ENCODE results near the gene PSEN1.
A peak's percentile ranks its signal among the peaks of the same experiment; 100 is the strongest.
"Not testable (repeated sequence)": the region's sequence is repeated elsewhere in the genome, so short reads cannot be mapped to it uniquely, and the experiment has no call there.

Gene PSEN1

GRCh38 chr14:73167727-73168126 is 31.4 kb downstream of the PSEN1 start:
- DNase-seq (ENCODE audit: low spot score) = no peak

- DNase-seq (ENCODE audit: low spot score) = no peak
These were observed 32.0 kb downstream of the PSEN1 start for GRCh38 chr14:73168274-73168673.

- no peak for DNase-seq (ENCODE audit: low spot score)
These were observed 32.4 kb downstream of the PSEN1 start for GRCh38 chr14:73168691-73169090.

DNA sequence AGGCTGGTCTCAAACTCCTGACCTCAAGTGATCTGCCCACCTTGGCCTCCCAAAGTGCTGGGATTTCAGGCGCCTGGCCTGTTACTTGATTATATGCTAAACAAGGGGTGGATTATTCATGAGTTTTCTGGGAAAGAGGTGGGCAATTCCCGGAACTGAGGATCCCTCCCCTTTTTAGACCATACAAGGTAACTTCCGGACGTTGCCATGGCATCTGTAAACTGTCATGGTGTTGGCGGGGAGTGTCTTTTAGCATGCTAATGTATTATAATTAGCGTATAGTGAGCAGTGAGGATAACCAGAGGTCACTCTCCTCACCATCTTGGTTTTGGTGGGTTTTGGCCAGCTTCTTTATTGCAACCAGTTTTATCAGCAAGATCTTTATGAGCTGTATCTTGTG is 33.5 kb downstream of the PSEN1 start:
- DNase-seq (ENCODE audit: low spot score) = not testable (repeated sequence)

GRCh38 chr14:73170686-73171085 is 34.4 kb downstream of the PSEN1 start:
- no peak for DNase-seq (ENCODE audit: low spot score)

GRCh38 chr14:73172500-73172899 is 36.2 kb downstream of the PSEN1 start:
- DNase-seq (ENCODE audit: low spot score) = no peak

- peak; percentile 36 for DNase-seq (ENCODE audit: low spot score)
These were observed 36.9 kb downstream of the PSEN1 start for GRCh38 chr14:73173092-73173735.

- no peak for DNase-seq (ENCODE audit: low spot score)
These were observed 40.4 kb downstream of the PSEN1 start for GRCh38 chr14:73176685-73177084.

- DNase-seq (ENCODE audit: low spot score) = peak; percentile 44
These were observed 44.1 kb downstream of the PSEN1 start for GRCh38 chr14:73180385-73180805.

DNA sequence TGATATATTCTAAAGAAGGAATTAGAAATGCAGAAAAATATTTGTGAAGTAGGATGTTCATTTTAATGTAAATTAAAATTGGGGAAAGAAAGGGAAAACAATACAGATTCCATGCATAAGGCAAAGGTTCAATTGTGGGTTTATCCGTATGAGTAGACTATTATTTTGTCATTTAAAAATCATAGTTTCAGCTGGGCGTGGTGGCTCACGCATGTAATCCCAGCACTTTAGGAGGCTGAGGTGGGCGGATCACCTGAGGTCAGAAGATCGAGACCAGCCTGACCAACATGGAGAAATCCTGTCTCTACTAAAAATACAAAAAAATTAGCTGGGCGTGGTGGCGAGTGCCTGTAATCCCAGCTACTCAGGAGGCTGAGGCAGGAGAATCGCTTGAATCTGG is 44.7 kb downstream of the PSEN1 start:
- DNase-seq (ENCODE audit: low spot score) = not testable (repeated sequence)

DNA sequence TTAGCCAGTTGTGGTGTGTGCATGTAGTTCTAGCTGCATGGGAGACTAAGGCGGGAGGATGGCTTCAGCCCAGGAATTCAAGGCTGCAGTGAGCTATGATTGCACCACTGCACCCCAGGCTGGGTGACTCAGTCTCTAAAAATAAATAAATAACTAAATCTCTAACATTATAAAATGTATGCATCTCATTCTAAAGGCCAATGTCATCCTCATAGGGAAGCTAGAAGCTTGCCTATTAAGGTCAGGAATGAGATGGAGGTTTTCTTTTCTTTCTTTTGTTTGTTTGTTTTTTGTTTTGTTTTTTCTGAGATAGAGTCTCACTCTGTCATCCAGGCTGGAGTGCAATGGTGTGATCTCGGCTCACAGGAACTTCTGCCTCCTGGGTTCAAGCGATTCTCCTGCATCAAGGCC is 52.2 kb downstream of the PSEN1 start:
- DNase-seq (ENCODE audit: low spot score) = peak; percentile 33

DNA sequence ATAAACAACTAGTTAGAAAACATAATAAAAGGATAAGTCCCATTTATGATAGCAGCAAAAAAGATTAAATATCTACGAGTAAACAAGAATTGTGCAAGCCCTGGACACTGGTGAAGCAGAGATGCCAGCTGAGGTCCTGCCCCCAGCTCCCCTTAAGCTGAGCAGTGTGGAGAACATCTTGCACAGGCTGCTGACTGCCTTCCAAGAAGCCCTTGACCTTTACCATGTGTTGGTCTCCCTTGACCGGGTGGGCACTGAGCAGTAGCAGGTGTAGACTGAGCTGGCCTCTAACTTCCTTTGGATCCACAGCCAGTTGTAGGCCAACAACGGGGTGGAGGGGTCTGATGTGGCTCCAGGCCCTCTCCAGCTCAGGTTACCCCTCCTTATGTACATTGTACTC is 53.3 kb downstream of the PSEN1 start:
- no peak for DNase-seq (ENCODE audit: low spot score)

- no peak for DNase-seq (ENCODE audit: low spot score)
These were observed 55.1 kb downstream of the PSEN1 start for GRCh38 chr14:73191441-73191840.

DNA sequence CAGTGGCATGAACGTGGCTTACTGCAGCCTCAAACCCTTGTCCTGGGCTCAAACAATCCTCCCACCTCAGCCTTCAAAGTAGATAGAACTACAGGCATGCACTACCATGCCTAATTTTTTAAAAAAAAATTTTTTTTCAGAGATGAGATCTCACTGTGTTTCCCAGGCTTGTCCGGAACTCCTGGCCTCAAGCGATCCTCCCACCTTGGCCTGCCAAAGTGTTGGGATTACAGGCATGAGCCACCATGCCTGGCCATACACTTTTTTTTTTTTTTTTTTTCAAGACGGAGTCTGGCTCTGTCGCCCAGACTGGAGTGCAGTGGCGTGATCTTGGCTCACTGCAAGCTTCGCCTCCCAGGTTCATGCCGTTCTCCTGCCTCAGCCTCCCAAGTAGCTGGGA is 58.0 kb downstream of the PSEN1 start:
- DNase-seq (ENCODE audit: low spot score) = not testable (repeated sequence)

GRCh38 chr14:73198253-73198652 is 61.9 kb downstream of the PSEN1 start:
- DNase-seq (ENCODE audit: low spot score) = no peak

DNA sequence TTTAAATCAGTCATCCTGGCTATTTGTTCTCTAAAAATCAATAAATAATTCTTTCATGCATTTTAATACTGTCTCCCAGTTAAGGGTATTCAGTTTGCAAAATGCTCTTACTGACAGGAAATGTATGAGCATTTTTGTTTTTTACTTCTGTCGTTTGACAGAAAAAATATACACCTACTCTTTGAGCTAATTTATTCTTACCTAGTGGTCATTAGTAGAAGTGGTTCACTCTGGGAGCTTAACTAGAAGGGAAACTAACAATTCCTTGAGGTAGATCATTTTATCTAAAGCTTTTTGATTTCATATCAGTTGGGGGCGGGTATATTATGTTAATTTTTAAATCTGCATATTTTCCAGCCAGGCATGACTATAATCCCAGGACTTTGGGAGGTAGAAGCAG is 67.2 kb downstream of the PSEN1 start:
- DNase-seq (ENCODE audit: low spot score) = no peak

DNA sequence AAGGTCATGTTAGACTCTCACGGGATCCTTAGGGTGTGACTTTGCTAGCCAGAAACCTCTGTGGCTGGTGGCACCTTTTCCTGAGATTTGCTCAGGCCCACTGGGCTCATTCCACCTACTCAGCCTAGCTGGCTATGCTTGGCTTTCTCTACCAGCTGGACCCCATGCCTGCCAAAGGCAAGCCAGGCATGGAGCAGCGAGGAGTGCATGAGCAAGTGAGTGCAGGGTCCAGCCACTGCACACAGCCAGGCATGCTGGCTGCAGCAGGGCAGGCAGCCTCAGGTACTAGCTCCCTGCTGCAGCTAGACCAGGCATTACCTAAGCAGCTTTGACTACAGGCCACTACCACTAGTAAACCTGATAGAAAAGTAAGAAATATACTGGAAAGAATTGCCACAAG is 71.3 kb downstream of the PSEN1 start:
- no peak for DNase-seq (ENCODE audit: low spot score)

- DNase-seq (ENCODE audit: low spot score) = no peak
These were observed 72.1 kb downstream of the PSEN1 start for GRCh38 chr14:73208390-73208789.

GRCh38 chr14:73208846-73209245 is 72.5 kb downstream of the PSEN1 start:
- no peak for DNase-seq (ENCODE audit: low spot score)

DNA sequence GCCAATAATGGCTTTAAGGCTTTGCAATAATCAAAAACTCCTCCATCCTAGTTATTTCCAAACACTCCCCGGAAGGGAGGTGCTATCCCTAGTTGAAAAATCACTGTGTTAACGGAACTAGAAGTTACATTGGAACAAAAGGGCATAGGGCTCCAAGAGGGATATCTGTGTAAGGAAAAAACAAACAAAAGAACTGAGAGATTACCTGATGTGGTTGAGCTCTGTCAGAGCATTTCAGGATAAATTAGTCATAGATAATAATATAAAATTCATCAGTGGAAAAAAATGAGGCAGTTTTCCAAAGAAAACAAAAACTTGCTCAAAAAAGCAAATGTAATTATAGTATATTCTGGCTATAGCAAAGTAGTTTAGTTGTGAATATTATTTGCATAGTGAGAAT is 73.6 kb downstream of the PSEN1 start:
- no peak for DNase-seq (ENCODE audit: low spot score)

- no peak for DNase-seq (ENCODE audit: low spot score)
These were observed 75.1 kb downstream of the PSEN1 start for GRCh38 chr14:73211251-73212040.

DNA sequence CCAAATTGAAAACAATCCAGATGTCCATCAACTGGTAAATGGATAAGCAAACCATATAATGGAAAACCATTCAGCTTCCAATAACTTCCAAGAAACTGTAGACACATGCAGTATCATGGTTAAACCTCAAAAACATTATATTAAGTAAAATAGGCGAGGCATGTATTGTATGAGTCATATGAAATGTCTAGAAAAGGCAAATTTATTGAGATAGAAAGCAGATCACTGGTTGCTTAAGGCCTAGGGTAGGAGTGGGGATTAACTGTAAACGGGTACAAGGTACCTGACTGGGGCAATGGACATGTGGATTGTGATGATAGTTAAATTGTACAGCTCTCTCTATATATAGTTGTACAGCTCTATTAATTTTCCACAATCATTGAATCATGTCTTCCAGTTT is 79.7 kb downstream of the PSEN1 start:
- no peak for DNase-seq (ENCODE audit: low spot score)

- DNase-seq (ENCODE audit: low spot score) = no peak
These were observed 81.1 kb downstream of the PSEN1 start for GRCh38 chr14:73217411-73217810.

DNA sequence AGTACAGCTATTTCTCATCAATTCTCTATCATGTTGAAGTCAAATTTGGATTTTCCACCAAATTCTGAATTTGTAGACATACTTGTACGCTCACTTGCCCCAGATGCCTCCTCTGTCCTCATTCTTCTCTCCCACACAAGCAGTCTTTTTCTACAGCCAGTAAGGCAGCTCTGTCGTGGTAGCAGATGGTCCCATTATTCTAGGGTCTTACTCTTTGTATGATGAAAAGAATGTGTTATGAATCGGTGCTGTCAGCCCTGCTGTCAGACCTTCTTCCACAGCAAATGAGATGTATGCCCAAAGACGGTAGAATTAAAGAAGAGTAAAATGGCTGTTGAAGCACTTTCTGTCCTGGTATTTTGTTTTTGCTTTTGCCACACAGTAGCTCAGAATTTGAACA is 83.8 kb downstream of the PSEN1 start:
- DNase-seq (ENCODE audit: low spot score) = no peak
